C4-2B (cell line): Measurements from ENCODE around the gene NCAN.

ENCODE experiments used
- H3K27ac ChIP-seq: fragments of 450-650 bp; 2 replicates; pipeline ENCODE4 v1.5.1; 2017
- CTCF ChIP-seq: fragments of 450-650 bp; conservative IDR thresholded peaks from 2 replicates; pipeline ENCODE4 v1.5.1; 2017; ENCODE audit warnings: mild to moderate bottlenecking
- ZFX ChIP-seq: fragments of 450-650 bp; IDR thresholded peaks from 2 replicates; pipeline ENCODE4 v1.6.1; 2017

The NCAN gene

DNA sequence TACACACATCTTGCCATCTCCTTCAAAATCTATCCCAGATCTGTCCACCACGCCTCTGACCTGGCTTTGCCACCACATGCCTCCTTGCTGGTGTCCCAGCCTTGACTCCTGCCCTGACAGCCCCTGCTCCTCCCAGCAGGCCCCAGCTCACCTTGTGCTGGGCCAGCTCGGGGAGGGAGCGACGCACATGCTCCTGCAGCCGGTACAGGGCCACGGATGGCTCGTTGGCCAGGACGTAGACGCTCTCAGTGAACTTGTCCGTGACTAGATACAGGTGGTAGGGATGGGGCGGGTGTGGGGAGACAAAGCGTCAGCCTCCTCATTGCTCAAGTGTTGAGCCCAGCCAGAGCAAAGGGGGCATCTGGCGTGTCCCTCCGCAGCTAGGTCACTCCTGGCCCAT, 25.0 kb upstream of the NCAN start:
- TF ChIP-seq ZFX, result no peak
- no peak for TF ChIP-seq CTCF

GRCh38 chr19:19191768-19192077, 20.0 kb upstream of the NCAN start:
- TF ChIP-seq ZFX (peak; percentile 20; the same call in 1 of the 2 replicates), CTCF (no peak)
- peak overlapping the region; percentile 91 for H3K27ac ChIP-seq

More for the DNA sequence above, 25.0 kb upstream of the NCAN start:
- no peak overlapping the region for H3K27ac ChIP-seq

DNA sequence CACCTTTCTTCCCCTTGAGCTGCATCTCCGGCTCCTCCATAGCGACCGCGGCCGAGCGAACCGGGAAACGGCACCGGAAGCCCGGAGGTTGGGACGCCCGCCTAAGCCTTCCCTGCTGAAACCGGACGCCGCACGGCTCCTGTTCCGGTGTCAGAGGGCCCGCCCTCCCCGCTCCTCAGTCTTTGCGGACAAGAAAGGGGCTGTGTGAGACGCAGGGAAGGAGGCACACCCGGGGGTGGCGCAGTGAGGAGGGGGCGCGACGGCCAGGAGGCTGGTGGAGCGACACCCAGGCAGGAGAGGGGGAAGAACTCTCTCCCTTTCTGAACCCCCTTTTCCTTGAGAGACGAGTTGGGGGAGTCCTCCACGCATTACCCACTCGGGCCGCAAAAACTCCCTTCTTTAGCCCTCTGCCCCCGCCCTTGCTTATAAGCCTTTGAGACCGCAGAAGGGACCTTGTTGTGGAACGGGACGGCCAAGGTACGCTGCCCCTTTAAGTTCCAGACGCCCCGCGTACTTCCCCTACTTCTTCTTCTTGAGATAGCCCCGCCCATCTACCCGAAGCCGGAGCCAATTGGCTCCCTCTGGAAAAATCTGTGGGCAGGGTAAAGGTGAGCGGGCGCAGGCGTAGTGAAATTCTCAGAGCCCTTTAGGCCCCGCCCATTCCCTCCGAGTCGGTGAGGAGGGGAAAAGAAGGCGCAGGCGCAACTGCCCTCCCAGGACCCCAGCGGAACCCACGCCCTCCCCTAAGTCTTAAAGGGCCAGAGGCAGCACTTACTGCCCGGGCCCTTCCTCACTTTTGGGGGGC, 19.5 kb upstream of the NCAN start, which contains the start of the genes BORCS8 and RFXANK:
BORCS8 (minus strand) TSS at position 75 of the 805 bp plus-strand sequence; CDS start at position 40, 35 bp downstream.
RFXANK (plus strand) TSS at position 181 of the 805 bp plus-strand sequence. CDS start 1,689 bp downstream, outside the sequence.
- peak within 1 kb of the TSS; percentile 91 for H3K27ac ChIP-seq
- TF ChIP-seq CTCF (no peak), ZFX (no peak)

DNA sequence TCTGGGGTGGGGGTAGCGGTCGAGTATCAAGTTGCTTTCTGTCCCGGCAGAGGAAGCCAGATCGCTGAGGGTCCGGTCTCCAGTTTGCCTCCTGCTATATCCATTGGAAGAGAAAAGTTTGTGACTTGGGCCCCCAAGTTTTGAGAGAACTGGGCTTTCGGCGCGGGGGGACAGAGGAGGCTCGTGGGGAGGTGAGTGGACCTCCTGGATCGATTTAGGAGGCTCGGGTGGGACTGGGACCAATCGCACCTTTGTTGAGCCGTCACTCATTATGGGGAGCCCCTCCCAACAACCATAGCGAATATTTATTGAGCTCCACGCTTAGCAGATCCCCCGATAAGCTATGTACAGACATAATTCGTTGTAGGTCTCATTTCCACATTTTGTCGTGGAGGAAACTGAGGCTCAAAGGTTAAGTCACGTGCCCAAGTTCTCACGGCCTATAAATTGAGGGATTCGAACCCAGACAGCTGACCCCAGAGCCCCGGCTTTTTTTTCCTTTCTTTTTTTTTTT, 18.8 kb upstream of the NCAN start:
- no peak for TF ChIP-seq CTCF
- TF ChIP-seq ZFX, result no peak
- H3K27ac ChIP-seq, result peak overlapping the region; percentile 91

DNA sequence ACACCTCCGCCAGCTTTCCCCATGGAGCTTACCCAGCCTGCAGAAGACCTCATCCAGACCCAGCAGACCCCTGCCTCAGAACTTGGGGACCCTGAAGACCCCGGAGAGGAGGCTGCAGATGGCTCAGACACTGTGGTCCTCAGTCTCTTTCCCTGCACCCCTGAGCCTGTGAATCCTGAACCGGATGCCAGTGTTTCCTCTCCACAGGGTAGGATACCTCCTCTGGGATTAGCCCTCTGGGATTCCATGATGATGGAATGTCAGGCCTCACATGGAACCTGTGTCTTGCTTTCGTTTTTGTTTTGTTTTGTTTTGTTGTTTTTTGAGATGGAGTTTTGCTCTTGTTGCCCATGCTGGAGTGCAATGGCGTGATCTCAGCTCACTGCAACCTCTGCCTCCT, 17.8 kb upstream of the NCAN start:
- no peak overlapping the region; the same call in 1 of the 2 replicates for H3K27ac ChIP-seq

GRCh38 chr19:19201697-19202630, 9.8 kb upstream of the NCAN start:
- H3K27ac ChIP-seq, result peak overlapping the region; percentile 87
- TF ChIP-seq CTCF (no peak), ZFX (no peak)

More for the DNA sequence above, 17.8 kb upstream of the NCAN start:
- no peak for TF ChIP-seq CTCF
- TF ChIP-seq ZFX, result no peak
